ENCODE data around the gene KCNMA1. TPM values are rescaled to one million over a fixed set of nuclear protein-coding genes. Genes with fewer than 3 reads are reported as not detected.

KCNMA1 gene
- total and polyA plus RNA-seq, 10 of the 15 experiments (the other 5 are each of a cell fraction or from before 2014, with no cell fraction given) = 8.5 to 77.0 (median 21.3) TPM

- H2AFZ ChIP-seq (ENCODE audit: control insufficient read depth, low read depth, low read length) = no peak overlapping the region
- intact Hi-C loops (cut with micrococcal nuclease; ENCODE audit: unreplicated experiment) (no loop called here), in situ Hi-C loops (cut with MboI) (no loop called here)
- no peak overlapping the region for H3K4me3 ChIP-seq
- FAIRE-seq = no peak
- no TSS peak for BruUV-seq (replicated peaks)
- H3K79me2 ChIP-seq (ENCODE audit: control insufficient read depth, insufficient read depth, low read length) = no peaks in the 10 kb centered on the region
- H4K20me1 ChIP-seq (ENCODE audit: control insufficient read depth, insufficient read depth) = no peaks in the 10 kb centered on the region
- ChIA-PET SMC1A (ENCODE audit: uncharacterized antibody, unreplicated experiment) (no interaction called here), CTCF (no interaction called here), POLR2A (no interaction called here), RAD21 (ENCODE audit: unreplicated experiment) (no interaction called here)
- TF ChIP-seq RCOR1 (conservative IDR thresholded peaks at IDR 0.05; ENCODE audit: low read depth, low read length) (no peak), REST (IDR thresholded peaks at IDR 0.05; ENCODE audit: low read depth, low read length) (no peak), ZNF384 (IDR thresholded peaks at IDR 0.05; ENCODE audit: borderline replicate concordance, low read depth, low read length) (no peak), E4F1 (IDR thresholded peaks at IDR 0.05; ENCODE audit: borderline replicate concordance, partially characterized antibody) (no peak), SMARCA5 (IDR thresholded peaks at IDR 0.05) (no peak), NR2F1 (conservative IDR thresholded peaks at IDR 0.05) (no peak), IRF3 (IDR thresholded peaks at IDR 0.05) (no peak), PRDM15 (CRISPR knock-in tag; IDR thresholded peaks at IDR 0.05) (no peak), LARP7 (IDR thresholded peaks at IDR 0.05) (no peak), KLF5 (IDR thresholded peaks at IDR 0.05; ENCODE audit: partially characterized antibody) (no peak), SMAD5 (IDR thresholded peaks at IDR 0.05; ENCODE audit: low read depth) (no peak), TBL1XR1 (IDR thresholded peaks at IDR 0.05; ENCODE audit: low read depth, low read length) (no peak), BACH1 (IDR thresholded peaks at IDR 0.05; ENCODE audit: borderline replicate concordance) (no peak), RELA (IDR thresholded peaks at IDR 0.05; ENCODE audit: borderline replicate concordance, partially characterized antibody) (no peak)
- no peaks in the 10 kb centered on the region for H3K9me3 ChIP-seq (replicated peaks; ENCODE audit: control insufficient read depth, insufficient read depth, low read length)
- H3K27ac ChIP-seq (ENCODE audit: control insufficient read depth, insufficient read depth) = no peak overlapping the region
- no peaks in the 10 kb centered on the region for H3K4me1 ChIP-seq (ENCODE audit: control insufficient read depth, insufficient read depth, low read length)
- no peak overlapping the region for H3K4me2 ChIP-seq (ENCODE audit: control insufficient read depth, insufficient read depth)
- no peak for DNase-seq (ENCODE audit: low read depth, low spot score)
- 42% methylated on average over 3 of the region's 3 CpGs for WGBS (ENCODE audit: insufficient coverage, insufficient replicate concordance, low lambda C conversion rate, missing lambda C conversion rate)
- no peak overlapping the region for H3K9ac ChIP-seq (ENCODE audit: control insufficient read depth, insufficient read depth, low read length)
- no peak for ATAC-seq
- H3K36me3 ChIP-seq (ENCODE audit: control insufficient read depth in 2 of 2, insufficient read depth in 2 of 2, low read length in 1 of 2) = no peaks in the 10 kb centered on the region
- H3K27me3 ChIP-seq (replicated peaks in 1 of 2; ENCODE audit: control insufficient read depth in 2 of 2, insufficient read depth in 2 of 2, low read length in 1 of 2) = no peaks in the 10 kb centered on the region
Measured at GRCh38 chr10:76874896-76875295, 762.7 kb downstream of the KCNMA1 start.
